Measurements from ENCODE around the gene APOL4. TPM values are rescaled to one million over a fixed set of nuclear protein-coding genes. Genes with fewer than 3 reads are reported as not detected.

The APOL4 gene
- total and polyA plus RNA-seq, 2 of the 4 experiments (the other 2 are of a cell fraction): 0.07 TPM; not detected in 1

DNA sequence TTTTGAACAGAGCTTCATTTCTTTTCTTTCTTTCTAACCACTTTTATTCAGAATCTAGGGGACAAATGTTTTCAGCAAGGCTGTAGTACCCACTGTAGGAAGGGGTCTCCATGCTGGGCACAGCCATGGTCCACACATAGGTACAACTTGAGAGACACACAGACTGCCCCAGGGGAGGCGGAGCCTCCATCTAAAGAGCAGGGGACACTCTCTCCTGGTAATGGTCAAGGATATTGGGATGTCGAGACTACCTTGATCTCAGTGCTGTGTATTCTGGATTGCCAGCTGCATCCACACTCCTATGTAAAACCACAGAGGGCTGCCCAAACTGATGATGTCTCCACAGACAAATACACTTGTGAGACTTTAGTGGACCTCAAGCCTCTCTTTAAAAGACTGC lies 38.1 kb downstream of the APOL4 start:
- Histone ChIP-seq H3K9me3 (ENCODE audit: control insufficient read depth, insufficient read depth, low read length) (no peaks in the 10 kb centered on the region), H3K23ac (ENCODE audit: low read depth, low read length) (no peak overlapping the region), H4K20me1 (ENCODE audit: insufficient read depth, low read length) (no peaks in the 10 kb centered on the region), H2AK9ac (replicated peaks; ENCODE audit: low read depth, low read length, poor library complexity) (no peak overlapping the region), H3K4me1 (ENCODE audit: control insufficient read depth, insufficient read depth, low read length) (no peaks in the 10 kb centered on the region), H2AK5ac (ENCODE audit: low read depth, low read length) (no peak overlapping the region), H3K14ac (replicated peaks; ENCODE audit: low read depth, low read length) (no peak overlapping the region), H2BK15ac (ENCODE audit: low read depth, low read length) (no peak overlapping the region), H3K4ac (ENCODE audit: low read depth, low read length) (no peak overlapping the region), H4K5ac (ENCODE audit: low read depth, low read length) (no peak overlapping the region), H3K9ac (ENCODE audit: low read depth, low read length) (no peak overlapping the region), H4K8ac (ENCODE audit: low read depth in 2 of 2, low read length in 2 of 2) (no peak overlapping the region), H3K56ac (ENCODE audit: extremely low read depth, insufficient read depth, low read length) (no peak overlapping the region), H3K27ac (ENCODE audit: insufficient read depth, low read length) (no peak overlapping the region), H3K27me3 (ENCODE audit: control insufficient read depth, insufficient read depth, low read length) (peaks cover 40% of the 10 kb centered on the region), H4K91ac (ENCODE audit: insufficient read depth, low read depth, low read length) (no peak overlapping the region), H3K9me1 (ENCODE audit: insufficient read depth, low read length) (0 out of 2 replicates have a peak, but pooled peaks cover 3% of the 10 kb centered on the region), H3K18ac (ENCODE audit: low read depth, low read length) (no peak overlapping the region), H2BK20ac (ENCODE audit: low read depth, low read length) (no peak overlapping the region), H3K4me3 (ENCODE audit: insufficient read depth, low read depth, low read length) (no peak overlapping the region), H2AFZ (replicated peaks; ENCODE audit: low read length, poor library complexity) (no peak overlapping the region), H3K4me2 (ENCODE audit: low read depth, low read length) (no peak overlapping the region), H2BK5ac (ENCODE audit: low read depth, low read length, poor library complexity, severe bottlenecking) (no peak overlapping the region), H3K36me3 (ENCODE audit: control insufficient read depth, insufficient read depth, low read length) (no peaks in the 10 kb centered on the region), H3K79me1 (ENCODE audit: low read depth in 1 of 2, low read length in 2 of 2) (no peaks in the 10 kb centered on the region), H2BK120ac (ENCODE audit: low read depth, low read length) (no peak overlapping the region)
- ATAC-seq (ENCODE audit: low read depth) (no peak), DNase-seq (no peak)
- CTCF ChIA-PET: interaction anchor here (0.9 to 2.5 kb wide), 2 partner anchors 16 to 31 kb away, joined by 3 to 9 read pairs; no protein-coding TSS in a partner anchor
- no TSS peak for BruUV-seq (replicated peaks)
- no CpG with 5 or more reads among the region's 2 CpGs for WGBS, 2 experiments (ENCODE audit: extremely low coverage in 2 of 2, insufficient read length in 1 of 2)
- intact Hi-C loops (cut with micrococcal nuclease) (no loop called here), in situ Hi-C loops (cut with MboI; ENCODE audit: low sequenced_read_pairs) (no loop called here), dilution Hi-C loops (cut with HindIII; ENCODE audit: low sequenced_read_pairs, unreplicated experiment) (no loop called here)
- TF ChIP-seq MAFK (IDR thresholded peaks at IDR 0.05; ENCODE audit: low read depth, low read length) (no peak), RCOR1 (IDR thresholded peaks at IDR 0.05; ENCODE audit: insufficient replicate concordance, low read length) (no peak), RFX5 (IDR thresholded peaks at IDR 0.05; ENCODE audit: low read depth, low read length) (no peak), CHD1 (IDR thresholded peaks at IDR 0.05; ENCODE audit: low read depth, low read length) (no peak), RAD21 (IDR thresholded peaks at IDR 0.05; ENCODE audit: low read length) (no peak), MXI1 (IDR thresholded peaks at IDR 0.05; ENCODE audit: borderline replicate concordance, low read depth, low read length) (no peak), MAZ (IDR thresholded peaks at IDR 0.05; ENCODE audit: borderline replicate concordance, low read depth, low read length) (no peak), FOS (IDR thresholded peaks at IDR 0.05; ENCODE audit: low read depth, low read length) (no peak), POLR2A (IDR thresholded peaks at IDR 0.05; ENCODE audit: low read depth, low read length) (no peak), BHLHE40 (IDR thresholded peaks at IDR 0.05; ENCODE audit: low read depth, low read length) (no peak), CTCF (conservative IDR thresholded peaks at IDR 0.05; ENCODE audit: low read depth, low read length) (no peak), CEBPB (IDR thresholded peaks at IDR 0.05; ENCODE audit: low read depth, low read length) (no peak), NFE2L2 (IDR thresholded peaks at IDR 0.05; ENCODE audit: low read depth, low read length) (no peak), SMC3 (IDR thresholded peaks at IDR 0.05; ENCODE audit: low read depth, low read length) (no peak)
- TF ChIP-seq, protein P1, sequence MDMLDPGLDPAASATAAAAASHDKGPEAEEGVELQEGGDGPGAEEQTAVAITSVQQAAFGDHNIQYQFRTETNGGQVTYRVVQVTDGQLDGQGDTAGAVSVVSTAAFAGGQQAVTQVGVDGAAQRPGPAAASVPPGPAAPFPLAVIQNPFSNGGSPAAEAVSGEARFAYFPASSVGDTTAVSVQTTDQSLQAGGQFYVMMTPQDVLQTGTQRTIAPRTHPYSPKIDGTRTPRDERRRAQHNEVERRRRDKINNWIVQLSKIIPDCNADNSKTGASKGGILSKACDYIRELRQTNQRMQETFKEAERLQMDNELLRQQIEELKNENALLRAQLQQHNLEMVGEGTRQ (IDR thresholded peaks at IDR 0.05; ENCODE audit: low read depth, low read length): no peak
- POLR2A ChIA-PET (ENCODE audit: unreplicated experiment): no interaction called here
